Ovary (tissue), 3 donors: ENCODE measurements around the gene PRDX4.

Experiments
- CTCF ChIP-seq, 3 donors: fragments of 450-650 bp in 2 of 3; fragments of 200-600 bp in 1 of 3; IDR thresholded peaks; one replicate each; pipeline versions ENCODE4 v1.5.1 to v1.8.0; 2016 to 2022; ENCODE audit warnings: antibody characterized with exemption in 3 of 3, mild to moderate bottlenecking in 1 of 3
- EP300 ChIP-seq: sonication (generic); formaldehyde crosslinking; IDR thresholded peaks from one replicate; pipeline ENCODE4 v1.6.1; 2017; ENCODE audit warnings: antibody characterized with exemption
- POLR2A ChIP-seq: fragments of 450-650 bp; IDR thresholded peaks from one replicate; pipeline ENCODE4 v1.6.1; 2017; ENCODE audit warnings: antibody characterized with exemption, mild to moderate bottlenecking, moderate library complexity
- donor health status: DM: no; HTN: no; CAD: no.

DNA sequence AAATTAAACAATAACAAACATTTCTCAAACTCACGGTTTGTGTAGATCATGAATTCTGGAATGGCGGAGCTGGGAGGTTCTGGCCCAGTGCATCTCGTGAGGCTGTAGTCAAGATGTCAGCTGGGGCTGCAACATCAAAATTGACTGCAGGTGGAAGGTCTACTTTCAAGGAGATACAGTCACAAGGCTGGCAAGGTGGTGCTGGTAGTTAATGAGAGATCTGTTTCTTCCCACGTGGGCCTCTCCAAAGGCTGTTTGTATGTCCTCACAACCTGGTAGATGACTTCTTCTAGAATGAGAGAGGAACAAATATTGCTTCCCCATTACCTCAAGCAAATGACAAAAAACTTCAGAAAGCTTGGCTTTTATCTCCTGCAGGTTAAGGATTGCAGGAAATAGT, 8.0 kb upstream of the PRDX4 start:
- TF ChIP-seq CTCF (IDR thresholded peaks at IDR 0.05): no peak
- TF ChIP-seq POLR2A: no peak
- no peak for TF ChIP-seq EP300
